ENCODE results near the gene ATP8A2. TPM values are rescaled to one million over a fixed set of nuclear protein-coding genes. Genes with fewer than 3 reads are reported as not detected.

The ATP8A2 gene
- total and polyA plus RNA-seq, 2 of the 4 experiments (the other 2 are of a cell fraction), result 0.02 to 0.18 TPM

DNA sequence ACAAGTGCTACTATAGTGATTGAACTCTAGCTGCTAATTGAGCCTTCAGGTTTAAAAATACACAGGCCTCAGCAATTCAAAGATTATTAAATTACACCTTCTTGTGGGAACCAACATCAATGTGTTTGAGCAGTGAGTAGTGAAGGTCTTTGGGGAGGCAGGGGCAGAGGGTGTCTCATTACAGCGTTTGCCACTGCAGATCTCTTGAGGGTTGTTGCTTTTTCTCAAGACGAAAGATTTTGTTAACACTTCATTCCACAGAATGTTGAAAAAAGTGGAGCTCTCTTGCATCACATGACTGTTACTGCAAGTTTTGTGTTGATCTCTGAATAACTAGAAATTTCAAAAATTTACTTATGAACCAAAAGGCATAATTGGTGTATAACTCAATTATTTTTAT is 253.6 kb downstream of the ATP8A2 start:
- no peaks in the 10 kb centered on the region for H3K9me1 ChIP-seq (ENCODE audit: insufficient read depth, low read length)
- in situ Hi-C loops (cut with MboI; ENCODE audit: low sequenced_read_pairs), result no loop called here
- H3K9me3 ChIP-seq (ENCODE audit: control insufficient read depth, insufficient read depth, low read length), result no peaks in the 10 kb centered on the region
- no peaks in the 10 kb centered on the region for H3K4me1 ChIP-seq (ENCODE audit: control insufficient read depth, insufficient read depth, low read length)
- ATAC-seq (ENCODE audit: low read depth) (no peak), DNase-seq (no peak)
- H4K5ac ChIP-seq (ENCODE audit: low read depth, low read length), result no peak overlapping the region
- no peak overlapping the region for H2BK20ac ChIP-seq (ENCODE audit: low read depth, low read length)
- no peak overlapping the region for H3K4me2 ChIP-seq (ENCODE audit: low read depth, low read length)
- H2BK120ac ChIP-seq (ENCODE audit: low read depth, low read length), result no peak overlapping the region
- H3K4me3 ChIP-seq (ENCODE audit: insufficient read depth, low read depth, low read length), result no peak overlapping the region
- ChIA-PET CTCF (no interaction called here), POLR2A (ENCODE audit: unreplicated experiment) (no interaction called here)
- no peak overlapping the region for H3K56ac ChIP-seq (ENCODE audit: extremely low read depth, insufficient read depth, low read length)
- H3K36me3 ChIP-seq (ENCODE audit: control insufficient read depth, insufficient read depth, low read length), result no peaks in the 10 kb centered on the region
- dilution Hi-C loops (cut with HindIII; ENCODE audit: low sequenced_read_pairs, unreplicated experiment), result no loop called here
- no peak overlapping the region for H4K91ac ChIP-seq (ENCODE audit: insufficient read depth, low read depth, low read length)
- no CpG with 5 or more reads among the region's 2 CpGs for WGBS, 2 experiments (ENCODE audit: extremely low coverage in 2 of 2, insufficient read length in 1 of 2)
- no peaks in the 10 kb centered on the region for H4K20me1 ChIP-seq (ENCODE audit: insufficient read depth, low read length)
- no peak overlapping the region for H3K27ac ChIP-seq (ENCODE audit: insufficient read depth, low read length)
- no peak overlapping the region for H3K18ac ChIP-seq (ENCODE audit: low read depth, low read length)
- H3K23ac ChIP-seq (ENCODE audit: low read depth, low read length), result no peak overlapping the region
- H2BK5ac ChIP-seq (ENCODE audit: low read depth, low read length, poor library complexity, severe bottlenecking), result no peak overlapping the region
- H2AFZ ChIP-seq (replicated peaks; ENCODE audit: low read length, poor library complexity), result no peak overlapping the region
- intact Hi-C loops (cut with micrococcal nuclease), result no loop called here
- no peak overlapping the region for H2AK9ac ChIP-seq (replicated peaks; ENCODE audit: low read depth, low read length, poor library complexity)
- BruUV-seq (replicated peaks), result no TSS peak
- H4K8ac ChIP-seq (ENCODE audit: low read depth in 2 of 2, low read length in 2 of 2), result no peak overlapping the region
- H3K79me1 ChIP-seq (ENCODE audit: low read depth in 1 of 2, low read length in 2 of 2), result no peaks in the 10 kb centered on the region
- TF ChIP-seq, protein P1, sequence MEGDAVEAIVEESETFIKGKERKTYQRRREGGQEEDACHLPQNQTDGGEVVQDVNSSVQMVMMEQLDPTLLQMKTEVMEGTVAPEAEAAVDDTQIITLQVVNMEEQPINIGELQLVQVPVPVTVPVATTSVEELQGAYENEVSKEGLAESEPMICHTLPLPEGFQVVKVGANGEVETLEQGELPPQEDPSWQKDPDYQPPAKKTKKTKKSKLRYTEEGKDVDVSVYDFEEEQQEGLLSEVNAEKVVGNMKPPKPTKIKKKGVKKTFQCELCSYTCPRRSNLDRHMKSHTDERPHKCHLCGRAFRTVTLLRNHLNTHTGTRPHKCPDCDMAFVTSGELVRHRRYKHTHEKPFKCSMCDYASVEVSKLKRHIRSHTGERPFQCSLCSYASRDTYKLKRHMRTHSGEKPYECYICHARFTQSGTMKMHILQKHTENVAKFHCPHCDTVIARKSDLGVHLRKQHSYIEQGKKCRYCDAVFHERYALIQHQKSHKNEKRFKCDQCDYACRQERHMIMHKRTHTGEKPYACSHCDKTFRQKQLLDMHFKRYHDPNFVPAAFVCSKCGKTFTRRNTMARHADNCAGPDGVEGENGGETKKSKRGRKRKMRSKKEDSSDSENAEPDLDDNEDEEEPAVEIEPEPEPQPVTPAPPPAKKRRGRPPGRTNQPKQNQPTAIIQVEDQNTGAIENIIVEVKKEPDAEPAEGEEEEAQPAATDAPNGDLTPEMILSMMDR (conservative IDR thresholded peaks at IDR 0.05; ENCODE audit: low read depth, low read length), result no peak
- TF ChIP-seq RFX5 (IDR thresholded peaks at IDR 0.05; ENCODE audit: low read depth, low read length) (no peak), SMC3 (IDR thresholded peaks at IDR 0.05; ENCODE audit: low read depth, low read length) (no peak), BHLHE40 (IDR thresholded peaks at IDR 0.05; ENCODE audit: low read depth, low read length) (no peak), FOS (IDR thresholded peaks at IDR 0.05; ENCODE audit: low read depth, low read length) (no peak), MAZ (IDR thresholded peaks at IDR 0.05; ENCODE audit: borderline replicate concordance, low read depth, low read length) (no peak), CHD1 (IDR thresholded peaks at IDR 0.05; ENCODE audit: low read depth, low read length) (no peak), RCOR1 (IDR thresholded peaks at IDR 0.05; ENCODE audit: insufficient replicate concordance, low read length) (no peak), MAFK (IDR thresholded peaks at IDR 0.05; ENCODE audit: low read depth, low read length) (no peak), POLR2A (IDR thresholded peaks at IDR 0.05; ENCODE audit: low read depth, low read length) (no peak), NFE2L2 (IDR thresholded peaks at IDR 0.05; ENCODE audit: low read depth, low read length) (no peak), MXI1 (IDR thresholded peaks at IDR 0.05; ENCODE audit: borderline replicate concordance, low read depth, low read length) (no peak), USF2 (IDR thresholded peaks at IDR 0.05; ENCODE audit: low read depth, low read length) (no peak), RAD21 (IDR thresholded peaks at IDR 0.05; ENCODE audit: low read length) (no peak), CEBPB (IDR thresholded peaks at IDR 0.05; ENCODE audit: low read depth, low read length) (no peak)
- TF ChIP-seq, protein P2, sequence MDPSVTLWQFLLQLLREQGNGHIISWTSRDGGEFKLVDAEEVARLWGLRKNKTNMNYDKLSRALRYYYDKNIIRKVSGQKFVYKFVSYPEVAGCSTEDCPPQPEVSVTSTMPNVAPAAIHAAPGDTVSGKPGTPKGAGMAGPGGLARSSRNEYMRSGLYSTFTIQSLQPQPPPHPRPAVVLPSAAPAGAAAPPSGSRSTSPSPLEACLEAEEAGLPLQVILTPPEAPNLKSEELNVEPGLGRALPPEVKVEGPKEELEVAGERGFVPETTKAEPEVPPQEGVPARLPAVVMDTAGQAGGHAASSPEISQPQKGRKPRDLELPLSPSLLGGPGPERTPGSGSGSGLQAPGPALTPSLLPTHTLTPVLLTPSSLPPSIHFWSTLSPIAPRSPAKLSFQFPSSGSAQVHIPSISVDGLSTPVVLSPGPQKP (IDR thresholded peaks at IDR 0.05; ENCODE audit: borderline replicate concordance, low read depth, low read length), result no peak
- H3K9ac ChIP-seq (ENCODE audit: low read depth, low read length), result no peak overlapping the region
- H3K27me3 ChIP-seq (ENCODE audit: control insufficient read depth, insufficient read depth, low read length), result no peaks in the 10 kb centered on the region
- H2AK5ac ChIP-seq (ENCODE audit: low read depth, low read length), result no peak overlapping the region
- H2BK15ac ChIP-seq (ENCODE audit: low read depth, low read length), result no peak overlapping the region
- H3K4ac ChIP-seq (ENCODE audit: low read depth, low read length), result no peak overlapping the region
- no peak overlapping the region for H3K14ac ChIP-seq (replicated peaks; ENCODE audit: low read depth, low read length)
